Endometrial microvascular endothelial cells (primary cell): ENCODE measurements around the gene CDH24. TPM values are rescaled to one million over a fixed set of nuclear protein-coding genes. Genes with fewer than 3 reads are reported as not detected.

Experiments used
- in situ Hi-C: cut with HindIII; loops from 2 replicates; pipeline ENCODE4 v1.10.0; 2017; ENCODE audit warnings: low sequenced_read_pairs, low pct_unique_long_range_greater_than_20kb; ENCODE audit errors: inconsistent ontology term
- total RNA-seq: library from RNA; depleted of rRNA; stranded (reverse); fragments of >200 nt; gene quantifications from one replicate; pipeline ENCODE4 v1.2.3, GENCODE V29; 2015; ENCODE audit errors: inconsistent ontology term

Gene CDH24
- total RNA-seq, 1 donor from 2014 or later, result 17.2 TPM

DNA sequence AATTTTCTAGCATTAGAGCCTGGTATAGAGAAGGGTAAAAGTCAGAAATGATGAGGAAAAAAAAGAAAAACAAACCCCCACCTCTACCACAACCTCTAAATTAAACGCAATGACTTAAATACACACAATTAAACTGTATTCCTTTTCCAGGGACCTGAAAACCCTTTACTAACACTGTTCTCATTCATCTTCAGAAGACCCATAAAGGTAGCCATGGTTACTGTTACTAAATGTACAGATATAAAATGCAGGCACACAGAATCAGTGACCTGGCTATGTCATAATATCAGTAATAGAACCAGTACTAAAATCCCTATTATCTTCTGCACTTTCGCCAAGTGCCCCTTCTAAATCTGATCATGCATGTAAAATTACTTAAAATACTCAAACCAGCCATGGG is 36.2 kb upstream of the CDH24 start:
- in situ Hi-C loops, result loop anchor here (25.0 kb wide), 1 partner anchor 106 kb away; the partner anchor contains the start of gene AJUBA

DNA sequence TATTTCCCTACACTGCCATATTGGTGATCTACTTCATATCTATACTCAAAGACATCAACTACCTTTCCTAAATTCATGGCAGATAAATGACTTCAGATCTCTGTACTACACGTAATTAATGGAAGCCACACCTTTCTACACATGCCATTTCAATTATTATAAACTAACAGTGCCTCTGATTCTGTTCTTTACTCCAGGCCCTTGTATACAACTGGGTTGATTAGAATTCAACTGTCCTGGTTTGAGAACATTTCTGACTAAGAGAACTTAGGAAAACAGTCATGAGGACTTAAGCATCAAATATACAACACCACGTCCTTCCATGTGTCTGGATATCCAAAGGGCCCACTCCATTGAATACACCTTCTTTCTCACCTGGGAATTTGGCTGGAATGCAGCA is 35.8 kb upstream of the CDH24 start:
- in situ Hi-C loops, result loop anchor here (25.0 kb wide), 1 partner anchor 106 kb away; the partner anchor contains the start of gene AJUBA

DNA sequence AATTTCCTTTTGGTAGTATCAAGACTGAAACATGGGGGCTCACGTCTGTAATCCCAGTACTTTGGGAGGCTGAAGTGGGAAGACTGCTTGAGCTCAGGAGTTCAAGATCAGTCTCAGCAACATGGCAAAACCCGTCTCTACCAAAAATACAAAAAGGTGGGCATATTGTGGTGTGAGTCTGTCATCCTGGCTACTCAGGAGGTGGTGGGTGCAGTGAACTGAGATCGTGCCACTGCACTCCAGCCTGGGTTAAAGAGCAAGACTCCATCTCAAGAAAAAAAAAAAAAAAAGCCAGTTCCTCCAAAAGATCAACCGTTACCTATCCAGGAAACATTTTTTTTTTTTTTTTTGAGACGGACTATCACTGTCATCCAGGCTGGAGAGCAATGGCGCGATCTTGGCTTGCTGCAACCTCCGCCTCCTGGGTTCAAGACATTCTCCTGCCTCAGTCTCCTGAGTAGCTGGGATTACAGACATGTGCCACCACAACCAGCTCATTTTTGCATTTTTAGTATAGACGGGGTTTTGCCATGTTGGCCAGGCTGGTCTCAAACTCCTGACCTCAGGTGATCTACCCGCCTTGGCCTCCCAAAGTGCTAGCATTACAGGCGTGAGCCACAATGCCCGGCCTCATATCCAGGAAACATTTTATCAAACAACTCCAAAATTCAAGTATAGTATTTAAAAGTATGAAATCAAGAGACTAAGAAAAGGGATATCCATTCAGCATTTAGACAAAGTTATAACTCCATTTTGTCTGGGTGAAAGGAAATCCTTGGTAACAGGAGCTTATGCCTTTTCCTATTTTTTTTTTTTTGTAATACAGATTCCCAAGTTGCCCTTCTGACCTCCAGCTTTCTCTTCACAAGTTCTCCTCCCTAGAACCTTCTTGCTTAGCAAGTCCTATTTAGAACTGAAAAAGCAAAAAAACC is 34.2 kb upstream of the CDH24 start:
- in situ Hi-C loops, result loop anchor here (25.0 kb wide), 1 partner anchor 104 kb away; the partner anchor contains the start of gene AJUBA

DNA sequence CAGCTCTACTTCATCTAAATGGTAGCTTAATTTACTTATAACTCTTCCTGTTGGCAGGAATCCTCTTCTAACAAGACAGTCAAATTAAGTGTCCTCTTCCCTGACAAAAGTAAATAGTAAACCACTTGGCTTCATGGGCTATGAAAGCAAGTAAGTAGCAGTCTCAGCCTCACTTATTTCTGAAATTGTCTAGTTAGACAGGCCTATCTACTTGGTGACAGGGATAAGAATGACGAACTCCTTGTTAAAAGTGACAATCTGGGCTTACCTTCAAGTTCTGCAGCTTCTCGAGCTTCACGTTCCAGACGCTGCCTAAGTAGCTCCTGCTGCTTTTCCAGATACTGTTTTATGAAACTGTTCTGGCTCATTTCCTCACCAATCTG is 32.9 kb upstream of the CDH24 start:
- in situ Hi-C loops, result loop anchor here (25.0 kb wide), 1 partner anchor 103 kb away; the partner anchor contains the start of gene AJUBA

DNA sequence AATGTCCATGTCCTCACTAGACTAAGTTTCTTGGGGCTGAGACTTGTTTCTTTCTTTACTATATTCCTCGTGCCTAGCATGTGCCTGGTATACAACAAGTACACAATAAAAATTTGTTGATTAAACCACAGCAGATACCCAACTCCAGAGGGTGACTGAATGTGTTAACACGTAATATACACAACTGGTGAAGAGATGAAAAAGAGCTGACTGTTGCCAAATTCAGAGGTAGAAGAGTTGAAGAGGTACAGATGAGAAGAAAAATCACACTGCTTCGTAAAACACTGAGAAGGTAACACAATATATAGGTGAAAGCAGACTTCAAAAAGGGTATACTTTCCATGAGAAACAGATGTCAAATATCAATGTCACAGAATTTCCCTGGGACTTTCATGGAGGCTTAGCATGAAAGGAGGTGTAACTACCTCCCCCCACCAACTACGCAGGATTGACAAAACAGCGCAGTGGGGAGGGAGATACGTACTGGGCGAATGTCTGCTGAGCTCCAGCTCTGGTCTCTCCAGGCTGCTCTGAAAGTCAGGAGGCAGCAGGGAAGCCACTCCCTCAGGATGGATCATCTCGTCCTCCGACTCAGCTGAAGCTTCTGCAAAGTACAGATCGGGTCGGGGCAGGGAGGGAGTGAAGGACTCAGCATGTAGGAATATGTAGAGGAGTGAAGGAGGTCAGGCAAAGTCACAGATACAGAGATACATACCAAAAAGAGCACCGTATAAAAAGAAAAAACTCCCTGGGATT is 32.4 kb upstream of the CDH24 start:
- in situ Hi-C loops, result loop anchor here (25.0 kb wide), 1 partner anchor 102 kb away; the partner anchor contains the start of gene AJUBA

DNA sequence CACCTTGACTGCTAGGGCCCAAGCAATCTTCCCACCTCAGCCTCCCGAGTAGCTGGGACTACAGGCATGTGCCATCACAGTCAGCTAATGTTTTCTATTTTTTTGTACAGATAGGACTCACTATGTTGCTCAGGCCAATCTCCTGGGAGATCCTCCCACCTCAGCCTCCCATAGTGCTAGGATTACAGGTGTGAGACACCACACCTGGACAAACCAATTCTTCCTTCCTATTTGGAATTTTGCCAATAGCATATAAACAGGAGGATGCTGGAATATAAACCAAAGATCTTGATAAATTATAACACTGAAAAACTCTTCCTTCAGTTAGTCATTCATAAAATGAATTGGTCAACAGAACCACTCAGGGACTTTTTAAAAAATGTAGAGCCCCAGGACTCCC is 29.2 kb upstream of the CDH24 start:
- in situ Hi-C loops, result loop anchor here (25.0 kb wide), 1 partner anchor 99 kb away; the partner anchor contains the start of gene AJUBA

DNA sequence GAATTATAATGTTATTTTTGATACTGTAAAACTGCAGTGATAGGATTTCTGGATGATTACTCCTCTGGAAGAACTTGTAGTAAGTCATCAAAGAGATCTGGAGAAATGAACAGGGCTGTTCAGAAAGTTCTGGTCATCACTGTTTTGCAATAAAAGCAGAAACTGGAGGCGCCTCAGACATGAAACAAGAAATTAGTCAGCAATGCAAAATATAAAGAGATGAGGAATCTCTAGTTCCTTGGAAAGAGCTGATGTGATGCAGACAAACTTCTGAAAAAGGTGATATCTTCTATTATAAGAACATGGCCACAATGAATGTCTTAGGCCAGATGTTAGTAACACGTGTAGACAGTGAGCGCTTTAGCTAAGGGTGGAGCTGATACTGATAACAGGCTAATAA is 28.1 kb upstream of the CDH24 start:
- in situ Hi-C loops, result loop anchor here (25.0 kb wide), 1 partner anchor 98 kb away; the partner anchor contains the start of gene AJUBA

DNA sequence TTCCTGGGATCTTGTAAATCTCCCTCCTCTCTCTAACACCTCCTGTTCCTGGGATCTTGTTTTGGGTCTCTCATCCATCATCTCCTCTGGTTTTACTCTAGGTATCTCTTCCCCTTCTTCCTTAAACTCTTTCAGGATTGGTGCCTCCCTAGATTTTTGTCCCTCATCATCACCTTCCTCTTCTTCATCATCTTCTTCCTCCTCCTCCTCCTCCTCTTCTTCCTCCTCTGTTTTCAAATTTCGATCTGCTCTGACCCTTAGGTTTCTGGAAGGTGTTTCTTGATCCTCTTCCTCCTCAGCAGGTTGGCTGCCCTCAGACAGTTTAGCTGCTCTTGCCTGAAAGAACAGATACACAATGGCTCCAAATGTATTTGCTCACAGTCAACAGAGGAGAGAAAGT is 23.2 kb upstream of the CDH24 start:
- in situ Hi-C loops, result loop anchor here (25.0 kb wide), 1 partner anchor 93 kb away; the partner anchor contains the start of gene AJUBA

DNA sequence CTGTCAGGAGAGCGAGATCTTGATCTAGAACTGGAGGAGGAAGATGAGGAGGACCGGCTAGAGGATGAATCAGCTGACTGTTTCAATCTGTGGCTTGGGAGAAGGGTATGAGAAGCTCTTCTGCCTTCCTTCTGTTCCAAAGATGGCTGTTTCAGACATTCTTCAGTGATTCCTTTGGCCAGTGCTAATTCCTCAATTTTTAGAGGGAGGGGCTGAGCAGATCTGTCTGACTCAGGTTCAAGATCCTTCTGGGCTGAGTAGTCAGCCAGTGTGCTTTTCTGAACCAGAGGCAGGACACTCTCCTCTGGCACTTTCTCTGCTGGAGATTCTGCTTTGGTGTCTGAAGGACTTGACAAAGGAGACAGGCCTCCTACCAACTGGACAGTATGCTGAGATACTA is 22.4 kb upstream of the CDH24 start:
- in situ Hi-C loops, result loop anchor here (25.0 kb wide), 1 partner anchor 92 kb away; the partner anchor contains the start of gene AJUBA

DNA sequence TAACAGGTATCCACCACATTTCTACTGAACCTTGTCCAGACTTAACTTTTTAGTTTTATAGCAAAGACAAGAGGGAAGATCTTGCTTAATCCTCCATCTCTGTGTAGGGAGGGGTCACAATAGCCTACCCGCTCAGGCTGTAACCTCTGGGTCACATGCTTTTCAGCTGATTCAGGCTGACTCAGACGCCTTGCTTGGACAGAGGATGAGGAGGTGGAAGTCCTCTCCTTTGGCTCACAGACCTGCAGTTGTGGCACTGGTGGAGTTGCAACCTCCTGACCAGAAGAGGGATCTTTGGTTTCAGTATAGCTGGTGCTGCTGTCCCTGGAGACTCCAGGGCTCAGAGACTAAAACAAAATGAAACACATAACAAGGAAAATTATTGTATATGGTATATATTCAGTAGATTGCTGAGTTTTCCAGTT is 21.4 kb upstream of the CDH24 start:
- in situ Hi-C loops, result loop anchor here (25.0 kb wide), 1 partner anchor 91 kb away; the partner anchor contains the start of gene AJUBA

DNA sequence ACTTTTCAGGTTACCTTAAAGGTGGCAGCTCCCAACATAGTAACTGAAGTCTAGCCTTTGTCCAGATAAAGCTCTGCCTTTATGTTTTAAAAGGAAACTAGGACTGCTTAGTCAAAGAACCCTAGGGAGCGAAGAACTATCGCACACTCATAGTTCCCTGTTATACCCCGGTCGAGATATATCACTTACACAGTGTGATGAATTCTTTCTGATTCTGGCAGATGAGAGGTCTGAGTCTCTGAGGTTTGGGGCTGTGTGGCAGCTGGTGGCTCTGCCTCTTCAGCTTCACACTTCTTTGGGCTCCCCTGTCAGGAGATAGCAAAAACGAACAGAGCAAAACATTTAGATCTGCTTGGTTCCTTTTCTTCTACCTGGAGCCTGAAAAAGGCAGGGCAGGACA is 20.6 kb upstream of the CDH24 start:
- in situ Hi-C loops, result loop anchor here (25.0 kb wide), 1 partner anchor 91 kb away; the partner anchor contains the start of gene AJUBA

DNA sequence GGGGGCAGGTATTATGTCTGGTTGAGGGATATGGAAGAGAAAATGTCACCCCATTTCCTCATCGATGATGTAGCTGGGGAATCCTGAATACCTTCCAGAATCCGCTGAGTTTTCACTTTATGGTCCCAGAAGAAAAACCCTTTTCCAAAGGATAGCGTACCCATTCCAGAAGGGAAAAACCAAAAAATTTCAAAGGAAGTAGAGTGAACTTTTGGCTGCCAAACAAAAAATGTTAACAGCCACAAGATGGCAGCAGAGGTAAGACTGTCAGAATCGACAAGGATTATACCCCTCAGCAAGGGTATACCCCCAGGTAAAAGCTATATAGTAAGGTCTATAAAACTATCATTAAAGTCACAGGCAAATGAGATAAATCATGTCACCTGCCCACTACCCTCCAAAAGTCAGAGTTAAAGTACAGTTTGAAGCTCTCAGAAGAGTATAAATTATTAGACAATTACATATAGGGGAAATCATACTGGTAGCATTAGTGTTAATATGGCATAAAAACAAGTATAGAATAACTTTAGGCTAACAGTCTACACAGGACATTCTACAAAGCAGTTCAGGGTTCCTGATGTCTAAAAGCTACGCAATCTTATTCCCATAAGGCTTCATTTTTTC is 19.6 kb upstream of the CDH24 start:
- in situ Hi-C loops, result loop anchor here (25.0 kb wide), 1 partner anchor 90 kb away; the partner anchor contains the start of gene AJUBA

DNA sequence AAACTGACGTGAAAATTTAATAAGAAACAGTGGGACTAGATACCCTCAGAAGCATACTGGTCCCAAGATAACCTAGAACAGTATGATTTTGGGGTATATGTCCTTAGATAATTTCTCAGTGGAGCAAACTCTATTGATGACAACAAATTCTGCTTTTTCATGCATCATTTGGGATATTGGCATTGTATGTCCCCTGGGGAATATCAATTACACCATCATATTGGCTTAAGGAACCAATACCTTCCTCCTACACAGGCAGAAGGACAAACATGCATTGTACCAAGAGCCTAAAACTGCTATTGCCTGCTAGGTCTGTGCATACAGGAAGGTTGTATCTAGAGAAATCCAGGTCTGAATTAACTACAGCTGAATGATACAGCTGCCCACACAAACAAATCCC is 17.6 kb upstream of the CDH24 start:
- in situ Hi-C loops, result loop anchor here (25.0 kb wide), 1 partner anchor 88 kb away; the partner anchor contains the start of gene AJUBA

DNA sequence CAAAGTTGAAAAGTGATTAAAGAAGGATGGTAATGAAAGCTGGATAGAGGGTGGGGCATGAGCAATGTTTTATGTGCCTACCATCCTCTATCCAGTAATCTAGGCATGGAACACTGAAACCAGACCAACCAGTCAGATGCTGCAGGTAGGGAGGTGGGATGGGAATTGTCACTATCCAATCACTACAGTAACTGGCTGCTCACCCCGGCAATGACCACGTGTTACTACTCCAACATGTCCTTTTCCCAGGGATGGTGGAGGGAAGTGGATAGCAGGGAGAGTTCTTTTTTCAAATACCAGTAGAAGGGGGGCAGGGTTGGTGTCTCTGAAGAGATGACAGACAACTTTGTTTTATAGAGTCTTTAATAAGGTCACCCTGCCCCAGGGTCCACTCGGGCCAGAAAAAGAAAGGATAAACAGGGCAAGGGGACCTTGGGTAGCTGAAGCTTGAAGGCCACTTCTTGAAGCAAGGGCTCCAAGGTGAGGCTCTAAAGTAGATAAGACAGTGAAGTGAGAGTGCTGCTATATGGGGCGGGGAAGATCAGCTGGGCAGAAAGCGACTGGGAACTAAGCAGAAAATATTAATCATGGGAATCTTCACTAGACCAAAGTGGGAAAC is 14.7 kb upstream of the CDH24 start:
- in situ Hi-C loops, result no loop called here

DNA sequence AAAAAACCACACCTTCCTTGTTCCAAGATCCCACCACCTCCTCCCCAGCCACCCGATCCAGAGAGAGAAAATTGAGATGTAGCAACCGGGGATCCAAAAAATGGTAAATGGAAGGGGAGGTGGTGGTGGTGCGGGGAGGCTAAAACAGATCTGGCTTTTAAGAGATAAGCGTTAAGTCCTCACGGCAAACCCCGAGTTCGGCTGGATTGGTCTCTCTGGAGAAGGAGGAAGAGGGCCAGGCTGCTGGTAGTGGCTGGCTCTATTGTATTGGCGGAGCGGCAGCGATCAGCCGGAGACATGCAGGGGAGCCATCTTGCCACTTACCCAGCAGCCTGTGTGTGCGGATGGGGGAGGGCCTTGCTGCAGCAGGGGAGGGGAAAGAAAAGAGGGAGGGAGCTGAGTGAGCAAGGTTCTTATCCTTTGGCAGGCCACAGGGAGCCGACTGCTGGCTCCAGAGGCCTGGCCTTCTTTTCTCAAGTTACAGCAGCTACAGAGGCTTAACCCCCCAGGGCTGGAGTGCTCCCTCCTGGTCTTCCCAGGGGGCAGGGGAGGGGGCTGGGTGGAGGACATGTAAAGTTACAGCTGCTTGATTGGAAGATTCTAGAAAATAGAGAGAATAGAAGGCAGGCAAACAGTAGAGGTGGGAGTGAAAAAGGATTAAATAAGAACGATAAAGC is 14.1 kb upstream of the CDH24 start:
- in situ Hi-C loops, result no loop called here

DNA sequence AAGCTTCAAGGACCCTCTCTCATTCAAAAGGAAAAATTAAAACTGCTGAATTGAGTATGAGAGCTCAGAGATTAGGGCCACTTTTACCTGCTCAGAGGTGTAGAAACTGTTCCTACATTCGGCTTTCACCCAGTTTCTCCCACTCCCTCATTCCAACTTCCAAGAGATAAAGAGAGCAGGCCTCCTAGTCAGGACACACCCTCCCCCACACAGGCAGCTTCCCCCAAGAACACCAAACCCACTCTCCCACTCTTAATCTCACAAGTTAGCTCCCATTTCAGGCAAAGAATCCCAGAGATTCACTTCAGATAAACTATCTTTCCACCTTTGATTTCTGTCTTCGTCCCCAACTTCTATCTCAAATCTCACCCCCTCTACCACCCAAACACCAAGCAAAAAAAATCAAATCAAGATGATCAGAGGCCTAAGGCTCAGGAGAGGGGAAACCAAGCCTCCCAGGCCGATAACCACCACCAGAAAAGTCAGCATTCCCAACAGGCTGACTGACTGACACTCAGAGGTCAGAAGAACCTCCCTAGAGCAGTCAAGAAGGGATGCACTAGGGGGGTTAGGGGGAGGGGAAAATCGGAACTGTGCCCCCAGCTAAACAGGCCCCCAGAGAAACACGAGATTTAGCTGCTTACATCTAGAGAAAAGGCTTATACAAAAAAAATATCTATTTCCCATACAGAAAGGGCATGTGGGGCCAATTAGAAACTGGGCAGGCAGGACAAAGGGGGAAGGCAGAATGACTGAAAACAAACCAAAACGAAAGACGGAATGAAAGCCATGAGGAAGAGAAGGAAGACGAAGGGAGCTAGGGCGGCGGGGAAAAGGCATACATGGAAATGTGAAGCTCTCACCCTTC is 13.2 kb upstream of the CDH24 start:
- in situ Hi-C loops, result no loop called here

DNA sequence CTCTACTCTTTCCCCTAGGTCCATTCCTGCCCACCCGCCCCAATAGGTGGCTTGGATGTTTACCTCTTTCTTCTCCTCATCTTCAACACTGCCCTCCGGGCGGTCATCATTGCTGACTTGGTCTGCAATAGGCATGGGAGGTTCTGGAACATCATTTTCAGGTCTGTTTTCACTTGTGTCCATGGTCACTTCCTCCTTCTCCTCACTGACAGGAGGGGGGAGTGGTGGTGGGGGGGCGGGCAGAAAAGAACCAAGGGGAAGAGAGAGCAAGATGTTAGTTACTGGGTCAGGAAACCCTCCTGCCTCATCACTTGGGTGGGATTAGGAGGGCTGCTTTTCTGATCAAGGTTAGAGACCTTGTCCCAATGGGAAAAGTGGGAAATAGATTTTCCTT is 12.1 kb upstream of the CDH24 start:
- in situ Hi-C loops, result no loop called here
